AG10803 (cell line): ENCODE data around the gene SPATA6.

Source experiments
- DNase-seq: peaks from one replicate; pipeline ENCODE4 v3.0.0; 2010; ENCODE audit warnings: low read depth
- H3K4me3 ChIP-seq: 2 replicates; pipeline ENCODE4 v1.5.1; 2011; ENCODE audit warnings: mild to moderate bottlenecking, low read length, control low read depth
- TF ChIP-seq, protein P1 (sequence below): conservative IDR thresholded peaks from 2 replicates; pipeline ENCODE4 v1.5.1; 2011; ENCODE audit warnings: mild to moderate bottlenecking, low read length, control low read depth, inconsistent platforms

The SPATA6 gene

DNA sequence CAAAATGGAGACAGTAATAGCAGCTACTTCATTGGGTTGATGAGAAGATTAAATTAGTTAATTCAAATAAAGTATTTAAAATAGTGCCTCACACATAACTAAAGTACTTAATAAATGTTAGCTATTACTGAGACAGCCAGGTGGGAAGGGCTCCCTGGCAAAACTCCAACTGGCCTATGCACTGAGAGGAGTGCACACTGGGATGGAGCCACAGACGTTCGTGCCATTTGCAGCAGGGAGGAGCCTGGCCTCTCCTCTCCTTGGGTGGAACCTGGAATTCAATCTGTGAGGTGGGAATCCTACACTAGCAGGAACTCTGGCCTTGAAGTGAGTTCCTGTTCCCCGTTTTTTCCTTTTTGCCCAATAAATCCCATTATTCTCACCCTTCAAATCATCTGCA, 221.4 kb downstream of the SPATA6 start:
- no peak for DNase-seq
- TF ChIP-seq, protein P1, sequence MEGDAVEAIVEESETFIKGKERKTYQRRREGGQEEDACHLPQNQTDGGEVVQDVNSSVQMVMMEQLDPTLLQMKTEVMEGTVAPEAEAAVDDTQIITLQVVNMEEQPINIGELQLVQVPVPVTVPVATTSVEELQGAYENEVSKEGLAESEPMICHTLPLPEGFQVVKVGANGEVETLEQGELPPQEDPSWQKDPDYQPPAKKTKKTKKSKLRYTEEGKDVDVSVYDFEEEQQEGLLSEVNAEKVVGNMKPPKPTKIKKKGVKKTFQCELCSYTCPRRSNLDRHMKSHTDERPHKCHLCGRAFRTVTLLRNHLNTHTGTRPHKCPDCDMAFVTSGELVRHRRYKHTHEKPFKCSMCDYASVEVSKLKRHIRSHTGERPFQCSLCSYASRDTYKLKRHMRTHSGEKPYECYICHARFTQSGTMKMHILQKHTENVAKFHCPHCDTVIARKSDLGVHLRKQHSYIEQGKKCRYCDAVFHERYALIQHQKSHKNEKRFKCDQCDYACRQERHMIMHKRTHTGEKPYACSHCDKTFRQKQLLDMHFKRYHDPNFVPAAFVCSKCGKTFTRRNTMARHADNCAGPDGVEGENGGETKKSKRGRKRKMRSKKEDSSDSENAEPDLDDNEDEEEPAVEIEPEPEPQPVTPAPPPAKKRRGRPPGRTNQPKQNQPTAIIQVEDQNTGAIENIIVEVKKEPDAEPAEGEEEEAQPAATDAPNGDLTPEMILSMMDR = no peak
- no peak overlapping the region for H3K4me3 ChIP-seq

DNA sequence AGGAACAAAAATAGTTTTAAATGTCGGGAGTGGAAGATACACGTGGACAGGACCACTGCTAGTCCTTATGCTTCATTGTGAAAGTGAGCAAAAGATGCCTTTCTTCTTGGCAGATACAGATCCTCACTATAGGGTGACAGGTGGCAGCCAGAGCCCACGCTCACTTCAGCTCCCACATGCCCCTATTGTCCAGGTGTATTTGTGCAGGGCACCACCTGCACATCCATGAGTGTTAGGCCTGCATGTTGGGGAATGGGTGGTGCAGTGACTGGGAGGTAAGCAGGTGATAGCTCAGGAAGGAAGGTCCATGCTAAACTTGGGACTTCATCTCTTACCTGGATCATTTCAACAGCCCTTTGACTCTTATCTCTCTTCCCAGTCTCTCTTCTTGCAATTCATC, 222.1 kb downstream of the SPATA6 start:
- no peak for DNase-seq
- TF ChIP-seq, protein P1 = no peak
- no peak overlapping the region for H3K4me3 ChIP-seq

GRCh38 chr1:48248356-48248755, 223.6 kb downstream of the SPATA6 start:
- TF ChIP-seq, protein P1 = no peak
- DNase-seq = no peak
- no peak overlapping the region for H3K4me3 ChIP-seq

DNA sequence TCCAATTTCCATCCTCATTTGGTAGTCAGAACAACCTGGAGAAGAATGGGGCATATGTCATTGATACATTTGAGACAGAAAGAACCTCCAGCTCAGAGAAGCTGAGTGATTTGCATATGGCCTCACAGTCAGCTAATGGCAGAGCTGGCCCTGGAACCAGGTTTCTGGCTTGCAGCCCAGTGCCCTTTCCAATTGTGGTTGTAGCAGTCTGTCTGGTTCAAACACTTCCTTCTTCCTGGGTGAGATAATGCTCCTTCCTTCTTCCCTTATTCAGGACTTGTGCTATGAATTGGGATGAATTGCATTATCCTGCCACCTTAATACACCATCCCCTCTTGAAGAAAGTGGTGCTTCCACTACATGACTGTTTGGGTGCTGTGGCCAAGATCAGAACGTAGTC, 225.3 kb downstream of the SPATA6 start:
- TF ChIP-seq, protein P1 = no peak
- H3K4me3 ChIP-seq = no peak overlapping the region
- DNase-seq = no peak
